ENCODE data around the gene CNKSR3. TPM values are rescaled to one million over a fixed set of nuclear protein-coding genes. Genes with fewer than 3 reads are reported as not detected.

The CNKSR3 gene
- total and polyA plus RNA-seq, 2 experiments from 2014 or later: 1.9 to 5.7 TPM

GRCh38 chr6:154404791-154405400 is 105.6 kb downstream of the CNKSR3 start (continued):
- TF ChIP-seq, protein P1, sequence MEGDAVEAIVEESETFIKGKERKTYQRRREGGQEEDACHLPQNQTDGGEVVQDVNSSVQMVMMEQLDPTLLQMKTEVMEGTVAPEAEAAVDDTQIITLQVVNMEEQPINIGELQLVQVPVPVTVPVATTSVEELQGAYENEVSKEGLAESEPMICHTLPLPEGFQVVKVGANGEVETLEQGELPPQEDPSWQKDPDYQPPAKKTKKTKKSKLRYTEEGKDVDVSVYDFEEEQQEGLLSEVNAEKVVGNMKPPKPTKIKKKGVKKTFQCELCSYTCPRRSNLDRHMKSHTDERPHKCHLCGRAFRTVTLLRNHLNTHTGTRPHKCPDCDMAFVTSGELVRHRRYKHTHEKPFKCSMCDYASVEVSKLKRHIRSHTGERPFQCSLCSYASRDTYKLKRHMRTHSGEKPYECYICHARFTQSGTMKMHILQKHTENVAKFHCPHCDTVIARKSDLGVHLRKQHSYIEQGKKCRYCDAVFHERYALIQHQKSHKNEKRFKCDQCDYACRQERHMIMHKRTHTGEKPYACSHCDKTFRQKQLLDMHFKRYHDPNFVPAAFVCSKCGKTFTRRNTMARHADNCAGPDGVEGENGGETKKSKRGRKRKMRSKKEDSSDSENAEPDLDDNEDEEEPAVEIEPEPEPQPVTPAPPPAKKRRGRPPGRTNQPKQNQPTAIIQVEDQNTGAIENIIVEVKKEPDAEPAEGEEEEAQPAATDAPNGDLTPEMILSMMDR (conservative IDR thresholded peaks at IDR 0.05; ENCODE audit: low read depth in 2 of 2): no peak
- TF ChIP-seq CREB1 (CRISPR knock-in tag; IDR thresholded peaks at IDR 0.05; ENCODE audit: low read depth): no peak
- TF ChIP-seq, protein P2, sequence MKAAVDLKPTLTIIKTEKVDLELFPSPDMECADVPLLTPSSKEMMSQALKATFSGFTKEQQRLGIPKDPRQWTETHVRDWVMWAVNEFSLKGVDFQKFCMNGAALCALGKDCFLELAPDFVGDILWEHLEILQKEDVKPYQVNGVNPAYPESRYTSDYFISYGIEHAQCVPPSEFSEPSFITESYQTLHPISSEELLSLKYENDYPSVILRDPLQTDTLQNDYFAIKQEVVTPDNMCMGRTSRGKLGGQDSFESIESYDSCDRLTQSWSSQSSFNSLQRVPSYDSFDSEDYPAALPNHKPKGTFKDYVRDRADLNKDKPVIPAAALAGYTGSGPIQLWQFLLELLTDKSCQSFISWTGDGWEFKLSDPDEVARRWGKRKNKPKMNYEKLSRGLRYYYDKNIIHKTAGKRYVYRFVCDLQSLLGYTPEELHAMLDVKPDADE (IDR thresholded peaks at IDR 0.05): no peak
- TF ChIP-seq REST (IDR thresholded peaks at IDR 0.05; ENCODE audit: unreplicated experiment): no peak
- TF ChIP-seq STAT1 (IDR thresholded peaks at IDR 0.05; ENCODE audit: unreplicated experiment): no peak
- TF ChIP-seq EZH2phosphoT487 (IDR thresholded peaks at IDR 0.05; ENCODE audit: unreplicated experiment): no peak
- TF ChIP-seq ZNF114 (CRISPR knock-in tag; IDR thresholded peaks at IDR 0.05): no peak

GRCh38 chr6:154403788-154404187 is 106.7 kb downstream of the CNKSR3 start:
- Mint-ChIP-seq H3K27ac (no peak overlapping the region), H3K27me3 (ENCODE audit: insufficient read depth, low read depth, poor library complexity) (peaks cover 2% of the 10 kb centered on the region), H3K4me1 (peaks cover 4% of the 10 kb centered on the region; the same call in 2 of the 3 replicates), H3K9me3 (no peaks in the 10 kb centered on the region; the same call in 2 of the 3 replicates), H3K4me3 (no peak overlapping the region), H3K36me3 (ENCODE audit: low read depth) (peaks cover 19% of the 10 kb centered on the region)
- H3K27ac ChIP-seq (ENCODE audit: low read depth): no peak overlapping the region
- H4K20me1 ChIP-seq (replicated peaks; ENCODE audit: insufficient read depth): no peaks in the 10 kb centered on the region
- DNase-seq (ENCODE audit: low spot score): no peak
- no peaks in the 10 kb centered on the region for H3K27me3 ChIP-seq (ENCODE audit: insufficient read depth)
- H3K36me3 ChIP-seq (ENCODE audit: insufficient read depth): no peaks in the 10 kb centered on the region
- H3K79me2 ChIP-seq (replicated peaks; ENCODE audit: insufficient read depth): no peaks in the 10 kb centered on the region
- no peak overlapping the region for H2AFZ ChIP-seq
- H3K4me3 ChIP-seq: no peak overlapping the region
- no peaks in the 10 kb centered on the region; the same call in 1 of the 2 replicates for H3K4me1 ChIP-seq (ENCODE audit: insufficient read depth)
- no peak overlapping the region for H3K4me2 ChIP-seq
- H3K9me2 ChIP-seq (ENCODE audit: insufficient read depth): no peaks in the 10 kb centered on the region
- no peak for ATAC-seq
- no peaks in the 10 kb centered on the region for H3F3A ChIP-seq (replicated peaks; ENCODE audit: low read depth)
- TF ChIP-seq CREB1 (CRISPR knock-in tag; IDR thresholded peaks at IDR 0.05; ENCODE audit: low read depth) (no peak), ZNF462 (CRISPR knock-in tag; IDR thresholded peaks at IDR 0.05) (no peak)
- TF ChIP-seq, protein P1 (conservative IDR thresholded peaks at IDR 0.05; ENCODE audit: low read depth in 2 of 2): no peak

Data from GM23338 (cell line).